ENCODE results near the gene ANAPC4. TPM values are rescaled to one million over a fixed set of nuclear protein-coding genes. Genes with fewer than 3 reads are reported as not detected.

ANAPC4 gene
- total and polyA plus RNA-seq, 2 of the 4 experiments (the other 2 are of a cell fraction) = 12.4 to 18.3 TPM

- H3K27ac ChIP-seq (ENCODE audit: insufficient read depth, low read length) = no peak overlapping the region
- H3K4me3 ChIP-seq (ENCODE audit: insufficient read depth, low read depth, low read length) = no peak overlapping the region
- H2AK5ac ChIP-seq (ENCODE audit: low read depth, low read length) = no peak overlapping the region
- dilution Hi-C loops (cut with HindIII; ENCODE audit: low sequenced_read_pairs, unreplicated experiment) = no loop called here
- no peak overlapping the region for H3K9ac ChIP-seq (ENCODE audit: low read depth, low read length)
- H2BK20ac ChIP-seq (ENCODE audit: low read depth, low read length) = no peak overlapping the region
- no peak overlapping the region for H3K14ac ChIP-seq (replicated peaks; ENCODE audit: low read depth, low read length)
- no peak overlapping the region for H2BK15ac ChIP-seq (ENCODE audit: low read depth, low read length)
- POLR2A ChIA-PET (ENCODE audit: unreplicated experiment) = no interaction called here
- ATAC-seq (ENCODE audit: low read depth) = no peak
- H4K5ac ChIP-seq (ENCODE audit: low read depth, low read length) = no peak overlapping the region
- no peak overlapping the region for H3K56ac ChIP-seq (ENCODE audit: extremely low read depth, insufficient read depth, low read length)
- H2AFZ ChIP-seq (replicated peaks; ENCODE audit: low read length, poor library complexity) = no peak overlapping the region
- intact Hi-C loops (cut with micrococcal nuclease) = no loop called here
- no peak overlapping the region for H3K23ac ChIP-seq (ENCODE audit: low read depth, low read length)
- peaks cover 2% of the 10 kb centered on the region for H3K9me3 ChIP-seq (ENCODE audit: control insufficient read depth, insufficient read depth, low read length)
- H3K18ac ChIP-seq (ENCODE audit: low read depth, low read length) = no peak overlapping the region
- H3K4me2 ChIP-seq (ENCODE audit: low read depth, low read length) = no peak overlapping the region
- no peak overlapping the region for H2BK120ac ChIP-seq (ENCODE audit: low read depth, low read length)
- H2BK5ac ChIP-seq (ENCODE audit: low read depth, low read length, poor library complexity, severe bottlenecking) = no peak overlapping the region
- peaks cover 30% of the 10 kb centered on the region for H3K36me3 ChIP-seq (ENCODE audit: control insufficient read depth, insufficient read depth, low read length)
- peaks cover 18% of the 10 kb centered on the region for H3K9me1 ChIP-seq (ENCODE audit: insufficient read depth, low read length)
- BruUV-seq (replicated peaks) = no TSS peak
- WGBS, 2 experiments (ENCODE audit: extremely low coverage in 2 of 2, insufficient read length in 1 of 2) = no CpG with 5 or more reads among the region's 3 CpGs
- peaks cover 10% of the 10 kb centered on the region for H3K4me1 ChIP-seq (ENCODE audit: control insufficient read depth, insufficient read depth, low read length)
- TF ChIP-seq BHLHE40 (IDR thresholded peaks at IDR 0.05; ENCODE audit: low read depth, low read length) = no peak
- TF ChIP-seq ELK1 (IDR thresholded peaks at IDR 0.05; ENCODE audit: borderline replicate concordance, low read depth, low read length) = no peak
- TF ChIP-seq MXI1 (IDR thresholded peaks at IDR 0.05; ENCODE audit: borderline replicate concordance, low read depth, low read length) = no peak
- no peak for TF ChIP-seq USF2 (IDR thresholded peaks at IDR 0.05; ENCODE audit: low read depth, low read length)
- no peak for TF ChIP-seq RAD21 (IDR thresholded peaks at IDR 0.05; ENCODE audit: low read length)
- H3K79me1 ChIP-seq (ENCODE audit: low read depth in 1 of 2, low read length in 2 of 2) = peaks cover 0 to 12% of the 10 kb centered on the region in 2 experiments; a peak in 3 of 4 replicates
- in situ Hi-C loops (cut with MboI; ENCODE audit: low sequenced_read_pairs) = no loop called here
- no peak overlapping the region for H4K91ac ChIP-seq (ENCODE audit: insufficient read depth, low read depth, low read length)
- no peak for DNase-seq
- no peak overlapping the region for H3K4ac ChIP-seq (ENCODE audit: low read depth, low read length)
- no peak overlapping the region for H2AK9ac ChIP-seq (replicated peaks; ENCODE audit: low read depth, low read length, poor library complexity)
- CTCF ChIA-PET = interaction anchor here (0.7 kb wide), 1 partner anchor 370 kb away, joined by 4 read pairs; no protein-coding TSS in a partner anchor
- no peak overlapping the region for H4K8ac ChIP-seq (ENCODE audit: low read depth in 2 of 2, low read length in 2 of 2)
- no peaks in the 10 kb centered on the region for H4K20me1 ChIP-seq (ENCODE audit: insufficient read depth, low read length)
- H3K27me3 ChIP-seq (ENCODE audit: control insufficient read depth, insufficient read depth, low read length) = no peaks in the 10 kb centered on the region
Measured at GRCh38 chr4:25397305-25397704, 20.2 kb downstream of the ANAPC4 start.
